Common myeloid progenitor, CD34-positive (primary cell): ENCODE results near the gene B3GALNT2.

Source experiments
- CTCF ChIA-PET: fragments of 350-600 bp; sonication (Branson Sonifier 250); formaldehyde crosslinking; loops from one replicate; lab custom pipeline; 2021; ENCODE audit warnings: antibody characterized with exemption; lab: Charles Lee
- POLR2A ChIA-PET: fragments of 350-600 bp; sonication (Branson Sonifier 250); formaldehyde crosslinking; loops from one replicate; lab custom pipeline; 2021; ENCODE audit warnings: antibody characterized with exemption; lab: Charles Lee
- DNase-seq, 3 donors: peaks; one replicate each; pipeline versions ENCODE4 v3.0.0 to v3.0.0-alpha.2; 2013
- H3K27ac ChIP-seq, 2 experiments: 1 replicate in 1 of 2; 2 replicates in 1 of 2; pipeline ENCODE4 v1.7.0; 2013; ENCODE audit warnings: inconsistent platforms in 2 of 2, low read length in 2 of 2, mild to moderate bottlenecking in 2 of 2, low read depth in 1 of 2, moderate library complexity in 1 of 2; ENCODE audit not compliant: severe bottlenecking in 2 of 2, insufficient read depth in 1 of 2, poor library complexity in 1 of 2
- H3K27me3 ChIP-seq, 5 experiments: replicated peaks in 2 of 5; 1 replicate in 3 of 5; 2 replicates in 2 of 5; pipeline versions ENCODE4 v1.6.1 to v1.7.0; 2013; ENCODE audit warnings: low read length in 4 of 5, mild to moderate bottlenecking in 2 of 5, moderate library complexity in 2 of 5, inconsistent platforms in 1 of 5; ENCODE audit not compliant: insufficient read depth in 5 of 5, control insufficient read depth in 4 of 5
- H3K36me3 ChIP-seq, 4 experiments: 1 replicate in 2 of 4; 2 replicates in 2 of 4; pipeline versions ENCODE4 v1.6.1 to v1.7.0; 2013; ENCODE audit warnings: low read length in 3 of 4, control low read depth in 1 of 4, mild to moderate bottlenecking in 1 of 4; ENCODE audit not compliant: control insufficient read depth in 4 of 4, insufficient read depth in 4 of 4
- H3K4me1 ChIP-seq, 4 experiments: 1 replicate in 3 of 4; 2 replicates in 1 of 4; pipeline versions ENCODE4 v1.6.1 to v1.7.1; 2013; ENCODE audit warnings: low read length in 3 of 4, mild to moderate bottlenecking in 3 of 4, control low read depth in 1 of 4, inconsistent platforms in 1 of 4, moderate library complexity in 1 of 4; ENCODE audit not compliant: control insufficient read depth in 4 of 4, insufficient read depth in 4 of 4; ENCODE audit errors: control extremely low read depth in 1 of 4
- H3K4me3 ChIP-seq, 7 experiments: 1 replicate in 4 of 7; 2 replicates in 3 of 7; pipeline versions ENCODE4 v1.5.1 to v1.7.0; 2013; ENCODE audit warnings: mild to moderate bottlenecking in 7 of 7, low read length in 6 of 7, moderate library complexity in 6 of 7, inconsistent platforms in 2 of 7, low read depth in 2 of 7, control low read depth in 1 of 7; ENCODE audit not compliant: insufficient read depth in 4 of 7, control insufficient read depth in 1 of 7; ENCODE audit errors: extremely low read depth in 1 of 7
- H3K9me3 ChIP-seq, 5 experiments: 1 replicate in 4 of 5; 2 replicates in 1 of 5; pipeline versions ENCODE4 v1.6.1 to v1.7.1; 2013; ENCODE audit warnings: low read length in 4 of 5, mild to moderate bottlenecking in 2 of 5, inconsistent platforms in 1 of 5, low read depth in 1 of 5, moderate library complexity in 1 of 5; ENCODE audit not compliant: control insufficient read depth in 4 of 5, insufficient read depth in 2 of 5; ENCODE audit errors: control extremely low read depth in 1 of 5
- WGBS: methylation state at CpG from one replicate; pipeline ENCODE4 v1.1.5; 2013; ENCODE audit not compliant: insufficient coverage; 5-methylcytosine and 5-hydroxymethylcytosine counted together

B3GALNT2 gene

DNA sequence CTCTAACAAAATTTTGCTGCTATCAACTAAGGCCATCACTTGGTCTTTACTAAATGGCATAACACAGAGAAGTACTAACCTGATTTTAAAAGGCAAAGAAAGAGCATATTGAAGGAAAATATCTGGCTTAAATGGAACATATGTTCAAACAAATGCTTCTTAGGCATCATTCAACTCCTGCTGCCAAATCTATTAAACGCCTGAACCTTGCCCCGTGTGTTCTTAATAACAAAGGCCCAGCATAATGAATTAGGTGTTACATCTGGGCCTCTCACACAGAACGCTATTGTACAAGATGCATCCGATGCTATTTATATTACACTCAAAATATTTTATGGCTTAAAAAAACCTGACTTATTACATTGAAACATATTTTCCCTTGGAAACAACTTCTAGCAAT is 48.4 kb downstream of the B3GALNT2 start:
- peaks cover under 1 to 26% (median 10%) of the 10 kb centered on the region in 4 experiments for H3K36me3 ChIP-seq
- no peak for DNase-seq
- H3K4me3 ChIP-seq = no peak overlapping the region
- no peak overlapping the region for H3K27ac ChIP-seq
- H3K4me1 ChIP-seq = no peaks in the 10 kb centered on the region
- WGBS = 100% methylated on average over 4 of the region's 4 CpGs
- CTCF ChIA-PET = interaction anchor here (1.1 kb wide), 1 partner anchor 11 kb away, joined by 3 read pairs; no protein-coding TSS in a partner anchor
- H3K9me3 ChIP-seq = no peaks in the 10 kb centered on the region
- POLR2A ChIA-PET = no interaction called here
- H3K27me3 ChIP-seq = no peaks in the 10 kb centered on the region

DNA sequence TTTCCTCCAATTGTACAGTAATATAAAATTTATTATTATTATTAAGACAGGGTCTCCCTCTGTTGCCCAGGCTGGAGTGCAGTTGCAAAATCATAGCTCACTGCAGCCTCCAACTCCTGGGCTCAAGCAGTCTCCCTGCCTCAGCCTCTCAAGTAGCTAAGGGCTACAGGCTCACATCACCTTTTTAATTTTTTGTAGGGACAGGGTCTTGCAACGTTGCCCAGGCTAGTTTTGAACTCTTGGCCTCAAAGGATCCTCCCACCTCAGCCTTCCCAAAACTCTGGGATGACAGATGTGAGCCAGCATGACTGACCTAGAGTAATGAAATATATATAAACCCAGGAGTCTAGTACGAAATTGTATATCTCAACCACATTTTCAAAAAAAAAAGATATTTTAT is 49.2 kb downstream of the B3GALNT2 start:
- no CpG with 5 or more reads among the region's 2 CpGs for WGBS
- no peak for DNase-seq
- H3K36me3 ChIP-seq = peaks cover 7 to 33% (median 16%) of the 10 kb centered on the region in 4 experiments
- no peak overlapping the region for H3K4me3 ChIP-seq
- POLR2A ChIA-PET = no interaction called here
- CTCF ChIA-PET = no interaction called here
- H3K9me3 ChIP-seq = no peaks in the 10 kb centered on the region
- H3K4me1 ChIP-seq = no peaks in the 10 kb centered on the region
- no peaks in the 10 kb centered on the region for H3K27me3 ChIP-seq
- H3K27ac ChIP-seq = no peak overlapping the region

DNA sequence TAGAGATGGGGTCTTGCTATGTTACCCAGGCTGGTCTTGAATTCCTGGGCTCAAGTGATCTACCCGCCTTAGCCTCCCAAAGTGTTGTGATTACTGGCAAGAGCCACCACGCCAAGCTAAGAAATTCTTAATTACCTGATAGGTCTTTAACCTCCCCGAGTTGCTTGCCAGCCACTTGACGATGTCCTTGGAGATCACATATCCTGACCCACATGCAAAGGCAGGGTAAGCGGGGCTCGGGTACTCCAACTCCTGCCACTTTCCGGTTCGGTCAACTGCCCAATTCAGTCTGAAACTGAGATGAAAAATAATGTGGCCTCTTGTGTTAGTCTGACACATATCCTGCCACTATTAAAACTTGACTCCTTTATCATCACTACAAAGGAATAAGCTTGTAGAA is 50.2 kb downstream of the B3GALNT2 start:
- CTCF ChIA-PET = interaction anchor here (1.5 kb wide), 1 partner anchor 10 kb away, joined by 3 read pairs; no protein-coding TSS in a partner anchor
- no peaks in the 10 kb centered on the region for H3K27me3 ChIP-seq
- peaks cover 10 to 44% (median 24%) of the 10 kb centered on the region in 4 experiments for H3K36me3 ChIP-seq
- H3K9me3 ChIP-seq = no peaks in the 10 kb centered on the region
- H3K4me3 ChIP-seq = no peak overlapping the region
- H3K4me1 ChIP-seq = no peaks in the 10 kb centered on the region
- POLR2A ChIA-PET = interaction anchor here (0.6 kb wide), 1 partner anchor 976 kb away, joined by 3 read pairs; no protein-coding TSS in a partner anchor
- 96% methylated on average over 5 of the region's 8 CpGs for WGBS
- no peak overlapping the region for H3K27ac ChIP-seq
- DNase-seq = no peak

DNA sequence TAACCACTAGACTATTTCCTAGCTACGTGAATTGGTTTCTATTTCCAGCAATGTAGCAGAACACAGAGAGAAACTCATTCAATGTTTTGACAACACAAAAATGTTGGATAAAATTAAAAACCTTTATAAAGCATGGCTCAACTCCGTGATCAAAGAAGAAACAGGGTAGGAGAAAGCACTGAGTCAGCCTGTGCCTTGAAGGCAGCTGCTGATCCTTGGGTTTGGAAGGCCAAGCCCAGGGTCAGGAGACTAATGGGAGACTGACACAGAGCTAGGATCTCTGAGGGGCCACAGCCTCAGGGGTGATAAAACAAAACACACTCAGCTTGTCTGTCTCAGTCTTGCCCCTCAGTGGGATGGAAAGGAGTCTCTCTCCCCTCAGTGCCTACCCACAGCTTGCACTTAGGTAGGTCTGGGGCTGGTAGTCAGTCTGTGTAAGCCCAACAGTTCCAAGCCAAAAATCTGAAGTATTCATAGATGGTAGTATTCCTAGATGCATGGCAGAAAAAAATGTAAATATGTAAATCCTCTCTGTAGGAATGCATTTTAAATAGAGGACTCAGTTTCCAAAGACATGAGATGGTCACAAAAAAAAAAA is 53.3 kb downstream of the B3GALNT2 start:
- H3K4me1 ChIP-seq = no peaks in the 10 kb centered on the region
- H3K4me3 ChIP-seq = no peak overlapping the region
- no peaks in the 10 kb centered on the region for H3K27me3 ChIP-seq
- H3K9me3 ChIP-seq = no peaks in the 10 kb centered on the region
- WGBS = 100% methylated on average over 1 of the region's 2 CpGs
- no peak overlapping the region for H3K27ac ChIP-seq
- H3K36me3 ChIP-seq = peaks cover 16 to 69% (median 37%) of the 10 kb centered on the region in 4 experiments
- POLR2A ChIA-PET = interaction anchor here (0.6 kb wide), 1 partner anchor 568 kb away, joined by 3 read pairs; no protein-coding TSS in a partner anchor
- CTCF ChIA-PET = interaction anchor here (1.1 to 1.2 kb wide), 2 partner anchors 9 to 11 kb away, joined by 3 to 4 read pairs; no protein-coding TSS in a partner anchor
- no peak for DNase-seq

DNA sequence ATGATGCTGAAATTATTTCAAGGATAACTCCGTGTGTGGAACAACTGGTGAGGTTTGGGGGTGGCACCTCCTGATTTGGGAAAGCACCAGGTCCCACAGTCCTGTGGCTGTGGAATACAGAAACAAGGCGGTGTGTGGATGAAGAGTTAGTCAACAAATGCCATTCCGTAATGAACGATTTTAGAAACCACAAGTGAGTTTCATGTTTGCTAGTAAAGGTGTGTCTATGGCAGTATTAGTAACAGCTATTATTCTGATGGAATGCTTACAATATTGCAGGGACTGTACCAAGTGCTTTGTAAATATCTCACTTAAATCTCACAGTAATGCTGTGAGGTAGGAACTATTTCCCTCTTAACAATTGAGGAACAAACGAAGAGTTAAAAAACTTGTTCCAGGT is 53.8 kb downstream of the B3GALNT2 start:
- Histone ChIP-seq H3K36me3 (peaks cover 20 to 75% (median 40%) of the 10 kb centered on the region in 4 experiments), H3K4me3 (no peak overlapping the region), H3K4me1 (no peaks in the 10 kb centered on the region), H3K27me3 (no peaks in the 10 kb centered on the region), H3K9me3 (no peaks in the 10 kb centered on the region), H3K27ac (no peak overlapping the region)
- 91% methylated on average over 4 of the region's 5 CpGs for WGBS
- CTCF ChIA-PET = interaction anchor here (1.2 kb wide), 1 partner anchor 9 kb away, joined by 3 read pairs; no protein-coding TSS in a partner anchor
- POLR2A ChIA-PET = interaction anchor here (0.6 kb wide), 1 partner anchor 569 kb away, joined by 3 read pairs; no protein-coding TSS in a partner anchor
- no peak for DNase-seq

DNA sequence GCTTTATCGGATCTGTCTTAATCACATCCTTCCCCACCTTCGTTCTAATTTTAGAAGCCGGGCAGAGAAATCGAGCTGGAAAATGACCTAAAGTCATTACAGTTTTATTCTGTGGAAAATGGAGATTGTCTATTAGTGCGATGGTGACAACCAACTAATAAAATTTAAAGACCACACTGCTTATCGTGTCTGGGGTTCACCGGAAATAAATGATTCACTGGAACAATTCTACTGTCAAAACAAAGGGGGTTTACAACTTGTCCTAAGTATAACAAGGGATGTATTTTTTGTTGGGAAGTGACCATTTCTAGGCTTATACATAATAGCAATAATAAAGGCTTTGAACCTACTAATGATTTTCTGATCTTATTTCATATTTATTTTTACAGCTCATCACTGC is 55.6 kb downstream of the B3GALNT2 start:
- peaks cover 21 to 83% (median 45%) of the 10 kb centered on the region in 4 experiments for H3K36me3 ChIP-seq
- H3K9me3 ChIP-seq = no peaks in the 10 kb centered on the region
- DNase-seq = no peak
- H3K27ac ChIP-seq = no peak overlapping the region
- POLR2A ChIA-PET = no interaction called here
- CTCF ChIA-PET = interaction anchor here (1.1 to 1.8 kb wide), 2 partner anchors 11 to 27 kb away, joined by 3 to 4 read pairs; no protein-coding TSS in a partner anchor
- H3K4me1 ChIP-seq = no peaks in the 10 kb centered on the region
- no peak overlapping the region for H3K4me3 ChIP-seq
- no peaks in the 10 kb centered on the region for H3K27me3 ChIP-seq
- 90% methylated on average over 4 of the region's 7 CpGs for WGBS
